HL-60/S4 treated with phorbol 12-myristate 13-acetate at 8.2 ng/mL for 4 days and 3 days (cell line): ENCODE results near the gene PLA2G10.
"Not testable (repeated sequence)": the region's sequence is repeated elsewhere in the genome, so short reads cannot be mapped to it uniquely, and the experiment has no call there.

Experiments
- in situ Hi-C: fragments of 300-500 bp; cut with MboI; formaldehyde crosslinking; loops from 2 replicates; pipeline ENCODE4 v1.15.0; 2022; ENCODE audit warnings: low sequenced_read_pairs

The PLA2G10 gene, protein sequence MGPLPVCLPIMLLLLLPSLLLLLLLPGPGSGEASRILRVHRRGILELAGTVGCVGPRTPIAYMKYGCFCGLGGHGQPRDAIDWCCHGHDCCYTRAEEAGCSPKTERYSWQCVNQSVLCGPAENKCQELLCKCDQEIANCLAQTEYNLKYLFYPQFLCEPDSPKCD

DNA sequence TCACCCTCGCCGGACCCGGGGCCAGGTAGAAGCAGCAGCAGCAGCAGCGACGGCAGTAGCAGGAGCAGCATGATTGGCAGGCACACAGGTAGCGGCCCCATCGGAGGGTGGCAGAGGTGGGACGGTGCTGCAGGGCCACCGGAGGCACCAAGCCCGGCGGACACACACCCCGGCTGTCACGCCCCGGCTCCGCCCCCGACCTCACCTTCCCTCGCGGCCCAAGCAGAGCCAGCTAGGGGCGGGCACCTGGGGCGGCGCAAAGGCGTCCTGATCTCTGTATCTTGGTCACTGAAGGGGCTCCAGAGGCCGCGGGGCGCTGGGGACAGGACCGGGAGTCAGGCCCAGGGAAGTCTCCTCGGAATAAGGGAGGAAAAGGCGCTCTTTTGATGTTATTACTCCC lies at the start of gene PLA2G10:
Gene PLA2G10, minus strand, starts transcription at position 180 of the 400 bp plus-strand sequence. Its CDS starts 79 bp downstream, at position 101.
- in situ Hi-C loops: not testable (repeated sequence)

- in situ Hi-C loops: not testable (repeated sequence)
Measured at GRCh38 chr16:14742273-14743128, 48.4 kb upstream of the PLA2G10 start, which contains the start of gene NPIPA2. Gene NPIPA2 (plus strand): TSS chr16:14742533. CDS start chr16:14748066, 5,533 bp downstream.

- in situ Hi-C loops: not testable (repeated sequence)
Measured at GRCh38 chr16:14741794-14742193, 47.7 kb upstream of the PLA2G10 start.

- in situ Hi-C loops: not testable (repeated sequence)
Measured at GRCh38 chr16:14740832-14741385, 46.8 kb upstream of the PLA2G10 start.

DNA sequence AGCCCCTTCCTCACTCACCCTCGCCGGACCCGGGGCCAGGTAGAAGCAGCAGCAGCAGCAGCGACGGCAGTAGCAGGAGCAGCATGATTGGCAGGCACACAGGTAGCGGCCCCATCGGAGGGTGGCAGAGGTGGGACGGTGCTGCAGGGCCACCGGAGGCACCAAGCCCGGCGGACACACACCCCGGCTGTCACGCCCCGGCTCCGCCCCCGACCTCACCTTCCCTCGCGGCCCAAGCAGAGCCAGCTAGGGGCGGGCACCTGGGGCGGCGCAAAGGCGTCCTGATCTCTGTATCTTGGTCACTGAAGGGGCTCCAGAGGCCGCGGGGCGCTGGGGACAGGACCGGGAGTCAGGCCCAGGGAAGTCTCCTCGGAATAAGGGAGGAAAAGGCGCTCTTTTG lies 39.1 kb upstream of the PLA2G10 start:
- in situ Hi-C loops: not testable (repeated sequence)

DNA sequence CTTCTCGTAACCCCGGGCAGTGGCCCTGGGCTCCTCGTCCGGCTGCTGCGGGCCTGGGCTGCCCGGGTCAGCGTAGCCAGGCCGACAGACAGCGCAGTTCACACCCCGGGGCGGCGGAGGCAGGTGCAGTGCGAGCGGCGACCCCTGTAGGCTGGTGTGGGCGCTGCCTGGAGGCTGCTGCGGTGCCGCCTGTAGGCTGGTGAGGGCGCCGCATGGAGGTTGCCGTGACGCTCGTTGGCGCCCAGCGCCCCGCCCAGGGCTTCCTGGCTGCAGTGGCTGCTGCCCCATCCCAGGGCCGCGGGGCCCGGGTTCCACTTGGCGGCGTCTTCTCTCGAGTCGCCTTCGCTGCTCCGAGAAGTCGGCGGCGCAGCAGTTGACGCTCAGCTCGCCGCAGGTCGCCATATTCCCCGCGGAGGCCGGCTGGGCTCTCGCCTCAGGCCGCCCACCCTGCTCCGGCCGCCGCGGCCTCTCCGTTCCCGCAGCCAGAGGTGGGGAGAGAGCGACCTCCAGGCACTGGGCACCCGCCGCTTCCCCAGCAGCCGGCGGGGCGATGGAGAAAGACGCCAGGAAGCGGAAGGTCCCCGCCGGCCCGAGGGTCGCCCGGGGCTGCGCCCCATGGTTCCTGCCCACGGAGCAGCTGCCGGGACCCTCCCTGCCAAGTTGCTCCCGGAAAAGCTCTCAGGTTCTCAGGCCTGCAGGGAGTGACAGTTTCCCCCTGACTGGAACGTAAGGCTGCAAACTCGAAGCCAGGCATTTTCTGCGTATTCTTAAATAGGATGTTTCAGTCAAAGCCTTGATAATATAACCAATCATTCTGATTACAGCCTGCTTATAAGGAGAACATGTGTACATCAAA lies 9.3 kb upstream of the PLA2G10 start, which contains the start of gene NPIPA3:
Gene NPIPA3, plus strand, starts transcription at position 256 of the 856 bp plus-strand sequence. CDS start 5,533 bp downstream, outside the sequence.
- in situ Hi-C loops: not testable (repeated sequence)

DNA sequence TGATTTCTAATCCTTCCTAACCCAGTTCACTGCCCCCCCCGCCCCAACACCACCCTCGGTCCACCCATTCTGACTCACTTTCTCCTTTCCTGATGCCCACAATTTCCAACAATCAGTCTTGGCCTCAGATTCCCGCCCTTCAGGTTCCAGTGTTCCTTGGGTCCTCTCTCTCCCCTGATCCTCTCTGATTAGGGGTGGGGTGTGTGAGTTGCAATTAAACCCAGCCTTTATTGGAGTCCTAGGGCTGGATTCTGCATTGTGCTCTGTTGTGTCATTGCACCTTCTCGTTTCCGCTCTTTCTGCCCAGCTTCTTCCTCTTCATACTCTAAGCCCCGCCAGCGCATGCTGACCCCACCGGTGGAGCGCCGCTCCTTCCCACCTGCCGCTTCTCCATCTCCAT lies 8.6 kb upstream of the PLA2G10 start:
- in situ Hi-C loops: not testable (repeated sequence)

DNA sequence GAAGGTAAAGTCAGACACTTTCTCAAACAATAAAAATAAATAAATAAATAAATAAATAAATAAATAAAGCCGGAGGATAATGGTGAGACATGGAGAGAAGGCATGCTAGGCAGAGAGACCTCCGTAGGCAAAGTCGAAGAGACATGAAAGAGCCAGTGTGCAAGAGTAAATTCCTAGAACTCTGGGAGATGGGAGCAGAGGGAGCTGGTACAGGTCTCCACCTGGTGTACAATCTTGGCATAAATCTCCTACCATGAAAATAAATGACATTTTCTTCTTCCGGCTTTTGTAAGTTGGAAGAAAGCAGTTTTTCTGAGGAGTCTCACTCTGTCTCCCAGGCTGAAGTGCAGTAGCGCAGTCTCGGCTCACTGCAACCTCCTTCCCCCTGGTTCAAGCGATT lies 7.8 kb upstream of the PLA2G10 start:
- in situ Hi-C loops: not testable (repeated sequence)

DNA sequence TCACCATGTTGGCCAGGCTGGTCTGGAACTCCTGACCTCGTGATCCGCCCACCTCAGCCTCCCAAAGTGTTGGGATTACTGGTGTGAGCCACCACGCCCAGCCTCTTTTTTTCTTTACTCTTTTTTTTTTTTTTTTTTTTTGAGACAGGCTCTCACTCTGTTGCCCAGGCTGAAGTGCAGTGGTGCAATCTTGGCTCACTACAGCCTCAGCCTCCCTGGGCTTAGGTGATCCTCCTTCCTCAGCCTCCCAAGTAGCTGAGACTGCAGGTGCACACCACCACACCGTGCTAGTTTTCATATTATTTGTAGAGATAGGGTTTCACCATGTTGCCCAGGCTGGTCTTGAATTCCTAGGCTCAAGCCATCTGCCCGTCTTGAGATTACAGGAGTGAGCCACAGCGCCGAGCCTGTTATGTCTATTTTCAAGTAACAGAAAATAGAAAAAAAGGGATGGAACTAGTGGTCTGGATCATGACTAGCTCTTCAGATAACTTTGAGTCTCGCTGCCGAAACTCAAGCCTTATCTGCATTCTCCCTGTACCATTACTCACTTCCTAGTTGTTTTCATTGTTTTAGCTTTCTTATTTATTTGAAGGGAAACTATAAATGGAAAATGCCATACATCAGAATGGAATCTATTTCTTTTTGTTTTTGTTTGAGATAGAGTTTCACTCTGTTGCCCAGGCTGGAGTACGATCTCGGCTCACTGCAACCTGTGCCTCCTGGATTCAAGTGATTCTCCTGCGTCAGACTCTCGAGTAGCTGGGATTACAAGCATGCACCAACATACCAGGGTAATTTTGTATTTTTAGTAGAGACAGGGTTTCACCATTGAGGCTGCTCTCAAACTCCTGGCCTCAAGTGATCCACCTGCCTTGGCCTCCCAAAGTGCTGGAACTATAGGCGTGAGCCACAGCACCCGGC lies 8.0 kb downstream of the PLA2G10 start:
- in situ Hi-C loops: not testable (repeated sequence)

- in situ Hi-C loops: no loop called here
Measured at GRCh38 chr16:14682121-14682520, 12.0 kb downstream of the PLA2G10 start.

DNA sequence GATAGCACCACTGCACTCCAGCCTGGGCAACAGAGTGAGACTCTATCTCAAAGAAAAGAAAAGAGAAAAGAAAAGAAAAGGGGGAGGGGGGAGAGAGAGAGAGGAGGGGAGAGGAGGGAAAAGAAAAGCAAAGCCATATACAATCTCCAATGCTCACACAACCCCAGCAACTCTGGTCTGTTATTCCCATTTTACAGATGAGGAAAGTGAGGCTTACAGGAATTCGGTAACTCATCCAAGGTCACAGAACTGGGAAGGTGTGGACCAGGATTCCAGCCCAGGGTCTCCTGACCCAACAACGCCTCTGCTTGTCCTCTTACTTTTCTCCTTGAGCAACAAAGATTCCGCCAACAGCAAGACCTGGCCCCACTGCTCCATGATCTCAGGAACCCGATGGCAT lies 13.0 kb downstream of the PLA2G10 start:
- in situ Hi-C loops: no loop called here

DNA sequence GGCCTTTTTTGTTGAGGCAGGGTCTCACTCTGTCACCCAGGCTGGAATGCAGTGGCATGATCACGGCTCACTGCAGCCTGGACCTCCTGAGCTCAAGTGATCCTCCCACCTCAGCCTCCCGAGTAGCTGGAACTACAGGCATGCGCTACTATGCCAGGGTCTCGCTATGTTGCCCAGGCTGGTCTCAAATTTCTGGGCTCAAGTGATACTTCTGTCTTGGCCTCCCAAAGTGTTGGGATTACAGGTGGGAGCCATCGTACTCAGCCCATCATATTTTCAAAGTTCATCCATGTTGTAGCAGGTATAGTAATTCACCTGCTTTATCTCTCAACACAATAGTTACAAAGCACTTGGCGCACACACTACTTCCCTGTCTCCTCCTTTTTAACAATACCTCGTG lies 13.7 kb downstream of the PLA2G10 start:
- in situ Hi-C loops: not testable (repeated sequence)

- in situ Hi-C loops: no loop called here
Measured at GRCh38 chr16:14678748-14679497, 15.2 kb downstream of the PLA2G10 start.

DNA sequence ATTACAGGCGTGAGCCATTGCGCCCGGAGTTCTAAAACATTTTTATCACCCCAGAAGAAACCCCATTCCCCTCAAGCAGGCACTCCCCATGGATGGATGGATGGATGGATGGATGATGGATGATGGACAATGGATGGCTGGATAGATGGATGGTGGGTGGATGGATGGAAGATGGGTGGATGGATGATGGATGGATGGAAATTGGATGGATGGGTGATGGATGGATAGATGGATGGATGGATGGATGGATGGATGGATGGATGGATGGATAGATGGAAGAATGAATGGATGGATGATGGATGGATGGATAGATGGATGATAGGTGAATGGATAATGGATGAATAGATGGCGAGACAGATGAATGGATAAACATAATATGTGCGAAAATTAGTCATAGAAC lies 16.5 kb downstream of the PLA2G10 start:
- in situ Hi-C loops: no loop called here

GRCh38 chr16:14676633-14677032 lies 17.5 kb downstream of the PLA2G10 start:
- in situ Hi-C loops: no loop called here

- in situ Hi-C loops: no loop called here
Measured at GRCh38 chr16:14672403-14672971, 21.6 kb downstream of the PLA2G10 start.

GRCh38 chr16:14669776-14670175 lies 24.3 kb downstream of the PLA2G10 start:
- in situ Hi-C loops: no loop called here

DNA sequence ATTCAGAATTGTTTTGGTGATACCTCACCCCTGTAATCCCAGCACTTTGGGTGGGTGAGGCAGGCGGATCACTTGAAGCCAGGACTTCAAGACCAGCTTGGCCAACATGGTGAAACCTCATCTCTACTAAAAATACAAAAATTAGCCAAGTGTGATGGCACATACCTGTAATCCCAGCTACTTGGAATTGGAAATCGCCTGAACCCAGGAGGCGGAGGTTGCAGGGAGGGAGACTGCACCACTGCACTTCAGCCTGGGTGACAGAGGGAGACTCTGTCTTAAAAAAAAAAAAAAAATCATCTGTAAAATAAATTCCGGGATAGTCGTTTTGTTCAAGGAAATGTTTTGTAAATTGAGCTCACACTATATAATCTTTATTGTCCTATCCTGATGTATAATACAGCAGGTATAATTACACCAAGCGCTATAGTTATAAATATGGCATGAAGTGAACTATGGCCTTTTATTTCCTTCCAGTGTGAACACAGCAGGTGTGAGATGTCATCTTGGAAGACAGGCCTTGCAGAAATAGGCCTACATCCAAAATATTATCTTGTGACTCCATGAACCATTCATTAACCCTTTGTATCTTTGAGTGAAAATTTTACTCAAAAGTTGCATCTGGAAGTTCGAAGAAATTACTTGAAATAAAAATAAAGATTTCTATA lies 25.4 kb downstream of the PLA2G10 start:
- in situ Hi-C loops: no loop called here
